Large intestine (tissue), 3 donors: ENCODE results near the gene C1orf198. TPM values are rescaled to one million over a fixed set of nuclear protein-coding genes. Genes with fewer than 3 reads are reported as not detected.
A peak's percentile ranks its signal among the peaks of the same experiment; 100 is the strongest.

Source experiments
- DNase-seq, 2 donors: peaks; one replicate each; pipeline versions ENCODE4 v3.0.0 to v3.0.0-alpha.2; 2013
- H3K27ac ChIP-seq: one replicate; pipeline ENCODE4 v1.5.1; 2013; ENCODE audit warnings: low read length
- H3K27me3 ChIP-seq: 2 replicates; pipeline ENCODE4 v1.6.1; 2013; ENCODE audit warnings: low read length; ENCODE audit not compliant: control insufficient read depth, insufficient read depth
- H3K36me3 ChIP-seq: 2 replicates; pipeline ENCODE4 v1.6.1; 2013; ENCODE audit warnings: low read length; ENCODE audit not compliant: control insufficient read depth, insufficient read depth
- H3K4me1 ChIP-seq: one replicate; pipeline ENCODE4 v1.6.1; 2013; ENCODE audit warnings: low read length; ENCODE audit not compliant: control insufficient read depth, insufficient read depth
- H3K4me3 ChIP-seq: one replicate; pipeline ENCODE4 v1.5.1; 2013; ENCODE audit warnings: low read length
- H3K9me3 ChIP-seq: one replicate; pipeline ENCODE4 v1.6.1; 2013; ENCODE audit warnings: mild to moderate bottlenecking, low read depth, low read length, moderate library complexity; ENCODE audit not compliant: control insufficient read depth
- WGBS: methylation state at CpG from one replicate; pipeline ENCODE4 v1.1.5; 2013; ENCODE audit warnings: low lambda C conversion rate; ENCODE audit not compliant: insufficient coverage; 5-methylcytosine and 5-hydroxymethylcytosine counted together
- polyA plus RNA-seq: library from polyadenylated mRNA; unstranded; fragments of 120-200 nt; gene quantifications from one replicate; pipeline ENCODE4 v1.2.1, GENCODE V29; 2013

C1orf198 gene
- polyA plus RNA-seq, 1 donor, result 36.5 TPM

DNA sequence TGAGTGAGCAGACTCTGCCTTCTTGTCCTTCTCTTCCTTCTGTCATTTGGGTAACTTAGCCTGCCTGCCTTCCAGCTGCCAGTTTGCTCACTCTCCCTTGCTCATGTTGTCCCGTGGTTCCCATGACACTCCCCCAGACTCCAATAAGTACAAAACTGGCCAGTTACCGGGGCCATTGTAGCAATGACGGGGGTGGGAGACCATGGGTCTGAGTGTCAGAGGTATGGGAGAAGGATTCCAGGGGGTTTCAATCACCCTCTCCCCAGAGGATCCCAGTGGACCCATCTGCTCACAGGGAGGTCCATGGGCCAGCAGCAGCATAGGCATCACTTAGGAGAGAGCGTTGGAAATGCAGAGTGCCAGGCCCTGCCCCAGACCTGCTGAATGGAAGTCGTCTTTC is 69.8 kb downstream of the C1orf198 start:
- Histone ChIP-seq H3K9me3 (no peaks in the 10 kb centered on the region), H3K27me3 (no peaks in the 10 kb centered on the region), H3K4me3 (no peak overlapping the region), H3K36me3 (no peaks in the 10 kb centered on the region), H3K27ac (no peak overlapping the region), H3K4me1 (no peaks in the 10 kb centered on the region)
- DNase-seq, result no peak
- WGBS, result no CpG with 5 or more reads among the region's 5 CpGs

- no peaks in the 10 kb centered on the region for H3K9me3 ChIP-seq
- H3K27me3 ChIP-seq, result no peaks in the 10 kb centered on the region
- H3K36me3 ChIP-seq, result no peaks in the 10 kb centered on the region
- H3K27ac ChIP-seq, result no peak overlapping the region
- peak; percentile 51 to 58 for DNase-seq
- no peaks in the 10 kb centered on the region for H3K4me1 ChIP-seq
- H3K4me3 ChIP-seq, result no peak overlapping the region
- WGBS, result no CpG with 5 or more reads among the region's 7 CpGs
Observed at GRCh38 chr1:230797942-230798365, 70.4 kb downstream of the C1orf198 start.

- Histone ChIP-seq H3K27ac (no peak overlapping the region), H3K9me3 (no peaks in the 10 kb centered on the region), H3K4me1 (no peaks in the 10 kb centered on the region), H3K27me3 (no peaks in the 10 kb centered on the region), H3K36me3 (no peaks in the 10 kb centered on the region), H3K4me3 (no peak overlapping the region)
- no CpG with 5 or more reads among the region's 13 CpGs for WGBS
- no peak for DNase-seq
Observed at GRCh38 chr1:230797376-230797920, 70.9 kb downstream of the C1orf198 start.

- no peaks in the 10 kb centered on the region for H3K27me3 ChIP-seq
- WGBS, result 83% methylated on average over 1 of the region's 2 CpGs
Observed at GRCh38 chr1:230796626-230797025, 71.7 kb downstream of the C1orf198 start.

GRCh38 chr1:230794871-230795605 is 73.3 kb downstream of the C1orf198 start:
- Histone ChIP-seq H3K9me3 (no peaks in the 10 kb centered on the region), H3K36me3 (no peaks in the 10 kb centered on the region), H3K27ac (no peak overlapping the region), H3K4me3 (no peak overlapping the region), H3K27me3 (no peaks in the 10 kb centered on the region), H3K4me1 (no peaks in the 10 kb centered on the region)
- DNase-seq, result peak in 1 of 2 donors; percentile 48
- WGBS, result no CpG with 5 or more reads among the region's 19 CpGs

More at GRCh38 chr1:230796626-230797025, 71.7 kb downstream of the C1orf198 start:
- no peaks in the 10 kb centered on the region for H3K4me1 ChIP-seq
- no peak overlapping the region for H3K27ac ChIP-seq
- no peaks in the 10 kb centered on the region for H3K36me3 ChIP-seq
- no peak overlapping the region for H3K4me3 ChIP-seq
- no peaks in the 10 kb centered on the region for H3K9me3 ChIP-seq
- no peak for DNase-seq

DNA sequence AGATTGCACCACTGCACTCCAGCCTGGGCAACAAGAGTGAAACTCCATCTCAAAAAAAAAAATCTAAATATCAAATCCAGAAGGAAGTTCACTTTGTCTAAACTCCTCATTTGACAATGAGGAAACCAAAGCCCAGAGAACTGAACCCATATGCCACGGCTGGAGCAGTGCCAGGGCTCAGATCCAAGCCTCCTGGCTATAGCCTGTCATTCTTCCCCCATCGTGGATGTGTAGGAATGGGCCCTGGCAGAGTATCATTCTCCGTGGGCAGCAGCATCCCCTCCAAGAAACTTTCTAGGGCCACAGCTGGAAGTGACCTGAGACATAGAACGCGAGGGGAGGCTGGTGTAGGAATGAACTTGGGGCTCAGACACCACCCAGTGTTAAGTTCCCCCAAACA is 73.9 kb downstream of the C1orf198 start:
- H3K4me3 ChIP-seq, result no peak overlapping the region
- no CpG with 5 or more reads among the region's 5 CpGs for WGBS
- H3K27ac ChIP-seq, result no peak overlapping the region
- no peak for DNase-seq
- no peaks in the 10 kb centered on the region for H3K36me3 ChIP-seq
- H3K4me1 ChIP-seq, result no peaks in the 10 kb centered on the region
- H3K9me3 ChIP-seq, result no peaks in the 10 kb centered on the region
- H3K27me3 ChIP-seq, result no peaks in the 10 kb centered on the region

GRCh38 chr1:230793463-230793745 is 74.9 kb downstream of the C1orf198 start:
- DNase-seq, result no peak
- H3K27me3 ChIP-seq, result no peaks in the 10 kb centered on the region
- no peak overlapping the region for H3K4me3 ChIP-seq
- H3K27ac ChIP-seq, result no peak overlapping the region
- WGBS, result 100% methylated on average over 1 of the region's 9 CpGs
- H3K4me1 ChIP-seq, result no peaks in the 10 kb centered on the region
- no peaks in the 10 kb centered on the region for H3K9me3 ChIP-seq
- H3K36me3 ChIP-seq, result no peaks in the 10 kb centered on the region

DNA sequence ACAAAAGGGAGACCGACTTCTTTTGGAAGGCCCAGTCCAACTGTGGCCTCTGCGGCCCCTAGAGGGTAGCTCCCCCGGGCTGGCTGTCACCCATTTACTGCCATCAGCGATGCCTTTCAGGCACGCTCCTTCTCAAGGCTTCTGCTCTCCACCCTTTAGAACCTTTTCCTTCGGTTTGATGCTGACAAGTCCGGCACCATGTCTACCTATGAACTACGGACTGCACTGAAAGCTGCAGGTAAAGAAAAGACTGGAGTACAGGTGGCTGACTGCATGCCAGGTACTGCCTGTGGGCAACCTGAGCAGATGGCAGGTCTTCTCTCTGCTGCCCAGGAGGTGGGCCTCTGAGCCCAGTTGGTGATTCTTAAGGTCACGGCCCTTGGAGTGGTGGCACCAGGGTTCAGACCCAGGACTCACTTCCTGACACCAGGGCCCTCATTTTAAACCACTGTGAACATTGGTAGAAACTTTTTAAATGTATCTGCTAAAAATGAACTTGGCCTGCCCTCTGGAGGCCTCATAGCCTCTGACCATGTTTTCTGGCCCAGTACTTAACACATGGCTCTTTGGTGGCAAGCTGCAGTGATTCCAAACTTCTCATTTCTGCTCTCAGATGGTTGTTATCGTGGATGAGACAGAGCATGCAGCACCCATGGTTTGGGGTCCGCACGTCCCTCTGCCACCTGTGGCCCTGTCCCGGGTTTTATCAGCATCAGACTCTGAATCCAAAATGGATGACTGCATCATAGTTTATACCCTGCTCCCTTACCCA is 75.4 kb downstream of the C1orf198 start:
- Histone ChIP-seq H3K36me3 (no peaks in the 10 kb centered on the region), H3K9me3 (no peaks in the 10 kb centered on the region), H3K4me3 (no peak overlapping the region), H3K4me1 (no peaks in the 10 kb centered on the region), H3K27me3 (no peaks in the 10 kb centered on the region), H3K27ac (no peak overlapping the region)
- no peak for DNase-seq
- WGBS, result no CpG with 5 or more reads among the region's 13 CpGs

GRCh38 chr1:230791986-230792564 is 76.2 kb downstream of the C1orf198 start:
- H3K27ac ChIP-seq, result no peak overlapping the region
- H3K27me3 ChIP-seq, result no peaks in the 10 kb centered on the region
- H3K9me3 ChIP-seq, result no peaks in the 10 kb centered on the region
- no peaks in the 10 kb centered on the region for H3K4me1 ChIP-seq
- no peak overlapping the region for H3K4me3 ChIP-seq
- WGBS, result no CpG with 5 or more reads among the region's 5 CpGs
- no peak for DNase-seq
- no peaks in the 10 kb centered on the region for H3K36me3 ChIP-seq

DNA sequence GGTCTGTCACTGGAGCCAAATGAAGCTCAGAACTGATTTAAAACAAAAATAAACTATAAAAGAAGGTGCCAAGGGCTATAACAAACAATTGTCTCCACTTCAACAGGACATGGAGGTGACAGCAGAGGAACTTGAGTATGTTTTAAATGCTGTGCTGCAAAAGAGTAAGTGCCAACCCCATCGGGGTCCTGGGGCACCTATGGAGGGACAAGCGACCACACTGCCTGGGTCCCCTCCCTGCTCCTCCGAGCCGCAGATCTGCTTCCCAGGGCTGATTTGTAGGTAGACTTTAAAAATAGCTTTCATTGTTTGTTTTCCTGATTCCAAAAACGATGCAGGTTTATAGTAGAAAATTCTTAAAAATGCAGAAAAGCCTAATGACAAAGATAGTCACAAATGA is 78.3 kb downstream of the C1orf198 start:
- Histone ChIP-seq H3K4me1 (no peaks in the 10 kb centered on the region), H3K9me3 (no peaks in the 10 kb centered on the region), H3K27me3 (no peaks in the 10 kb centered on the region), H3K27ac (no peak overlapping the region), H3K36me3 (no peaks in the 10 kb centered on the region), H3K4me3 (no peak overlapping the region)
- no peak for DNase-seq
- no CpG with 5 or more reads among the region's 5 CpGs for WGBS
